NCI-H446 treated with DMSO at 0.1 percent for 48 hours (cell line): ENCODE data around the gene ST6GALNAC1.

ENCODE experiments used
- DNase-seq: peaks from one replicate; lab custom pipeline; 2025; lab: John Stamatoyannopoulos, UW

Gene ST6GALNAC1

DNA sequence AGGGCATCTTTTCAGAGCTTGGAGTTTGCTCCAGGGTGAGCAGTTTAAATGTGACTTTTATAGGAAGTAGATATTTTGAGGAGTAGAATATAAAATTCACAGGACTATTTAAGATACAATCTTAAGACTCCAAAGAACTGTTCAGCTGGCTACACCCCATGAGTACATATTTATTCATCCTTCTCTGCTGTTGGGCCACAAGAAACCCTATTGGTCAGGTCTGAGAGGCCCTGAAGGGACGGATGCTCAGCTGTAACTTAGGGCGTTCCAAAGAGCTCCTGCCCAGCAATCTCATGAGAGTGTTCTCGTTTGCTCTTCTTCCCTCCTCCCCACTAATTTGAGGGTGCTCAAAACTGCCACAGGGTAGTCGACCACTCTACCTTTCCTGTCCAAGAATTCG is 65.2 kb downstream of the ST6GALNAC1 start:
- no peak for DNase-seq

- no peak for DNase-seq
These were observed 65.7 kb downstream of the ST6GALNAC1 start for GRCh38 chr17:76577876-76578275.

GRCh38 chr17:76576189-76576588 is 67.4 kb downstream of the ST6GALNAC1 start:
- DNase-seq, result no peak

GRCh38 chr17:76575570-76575969 is 68.0 kb downstream of the ST6GALNAC1 start:
- DNase-seq, result no peak
